H1 (cell line): Measurements from ENCODE around the gene ILDR2. TPM values are rescaled to one million over a fixed set of nuclear protein-coding genes. Genes with fewer than 3 reads are reported as not detected.

ENCODE experiments used
- CTCF ChIA-PET: fragments of 300-600 bp; sonication (Branson Sonifier 250); formaldehyde crosslinking; loops from one replicate; lab custom pipeline; 2021; ENCODE audit not compliant: partially characterized antibody; lab: Charles Lee
- POLR2A ChIA-PET: fragments of 300-600 bp; sonication (Branson Sonifier 250); formaldehyde crosslinking; loops from one replicate; lab custom pipeline; 2021; ENCODE audit warnings: inconsistent platforms; ENCODE audit not compliant: partially characterized antibody; lab: Charles Lee
- DNase-seq, 2 experiments: peaks; one replicate each; pipeline versions ENCODE4 v3.0.0 to v3.0.0-alpha.2; 2010 to 2022; ENCODE audit warnings: low spot score in 2 of 2, low read depth in 1 of 2, mixed read lengths in 1 of 2
- FAIRE-seq: peaks from 2 replicates; lab custom pipeline; 2011; peaks lifted over from hg19 to GRCh38; lab: Jason Lieb, UNC
- H2AFZ ChIP-seq: 2 replicates; pipeline ENCODE4 v1.8.1; 2012; ENCODE audit warnings: low read length, inconsistent platforms
- H2AK5ac ChIP-seq: 2 replicates; pipeline ENCODE4 v1.6.1; 2013; ENCODE audit warnings: low read depth, low read length
- H2BK120ac ChIP-seq: replicated peaks from 2 replicates; pipeline ENCODE3; 2013; ENCODE audit warnings: low read depth, low read length, inconsistent platforms
- H2BK12ac ChIP-seq: 2 replicates; pipeline ENCODE4 v1.6.1; 2013; ENCODE audit warnings: low read depth, low read length
- H2BK15ac ChIP-seq: 2 replicates; pipeline ENCODE4 v1.6.1; 2013; ENCODE audit warnings: low read length
- H2BK20ac ChIP-seq: 2 replicates; pipeline ENCODE4 v1.6.1; 2013; ENCODE audit warnings: low read length
- H2BK5ac ChIP-seq: 2 replicates; pipeline ENCODE4 v1.6.1; 2013; ENCODE audit warnings: low read depth, low read length
- H3K14ac ChIP-seq: 2 replicates; pipeline ENCODE4 v1.6.1; 2013; ENCODE audit warnings: inconsistent platforms; ENCODE audit not compliant: insufficient read length
- H3K18ac ChIP-seq: 2 replicates; pipeline ENCODE4 v1.6.1; 2013; ENCODE audit warnings: low read length; ENCODE audit errors: extremely low read depth
- H3K23ac ChIP-seq: 2 replicates; pipeline ENCODE4 v1.6.1; 2013; ENCODE audit warnings: inconsistent platforms; ENCODE audit not compliant: insufficient read length
- H3K23me2 ChIP-seq: 2 replicates; pipeline ENCODE4 v1.6.1; 2013; ENCODE audit warnings: low read depth, low read length
- H3K27ac ChIP-seq: 2 replicates; pipeline ENCODE4 v1.6.1; 2011; ENCODE audit warnings: low read depth, low read length, inconsistent platforms
- H3K27me3 ChIP-seq, 4 experiments: replicated peaks in 1 of 4; 1 replicate in 1 of 4; 2 replicates in 3 of 4; pipeline versions ENCODE4 v1.6.1 to v1.8.1; 2011 to 2013; ENCODE audit warnings: low read length in 3 of 4, mild to moderate bottlenecking in 3 of 4, inconsistent platforms in 2 of 4, mixed read lengths in 2 of 4, moderate library complexity in 1 of 4; ENCODE audit not compliant: control insufficient read depth in 3 of 4, insufficient read depth in 3 of 4; ENCODE audit errors: extremely low read depth in 1 of 4
- H3K36me3 ChIP-seq, 4 experiments: 2 replicates each; pipeline versions ENCODE4 v1.6.1 to v1.8.1; 2011 to 2013; ENCODE audit warnings: mild to moderate bottlenecking in 4 of 4, low read length in 3 of 4, moderate library complexity in 2 of 4, control low read depth in 1 of 4, inconsistent platforms in 1 of 4; ENCODE audit not compliant: insufficient read depth in 4 of 4, control insufficient read depth in 2 of 4
- H3K4ac ChIP-seq: replicated peaks from 2 replicates; pipeline ENCODE3; 2013; ENCODE audit warnings: low read length, low read depth, mixed read lengths, inconsistent platforms; ENCODE audit not compliant: insufficient read length
- H3K4me1 ChIP-seq, 4 experiments: replicated peaks in 1 of 4; 1 replicate in 1 of 4; 2 replicates in 3 of 4; pipeline versions ENCODE4 v1.6.1 to v1.8.1; 2011 to 2013; ENCODE audit warnings: low read length in 3 of 4, inconsistent platforms in 2 of 4, mixed read lengths in 1 of 4; ENCODE audit not compliant: insufficient read depth in 4 of 4, control insufficient read depth in 3 of 4
- H3K4me2 ChIP-seq, 2 experiments: 2 replicates each; pipeline versions ENCODE4 v1.6.1 to v1.8.1; 2011 to 2013; ENCODE audit warnings: low read depth in 2 of 2, low read length in 2 of 2, control low read depth in 1 of 2, inconsistent platforms in 1 of 2, mild to moderate bottlenecking in 1 of 2; ENCODE audit not compliant: insufficient read depth in 1 of 2
- H3K4me3 ChIP-seq, 4 experiments: fragments of 200-600, 300-600 bp in 1 of 4; sonication (generic), shearing (Covaris generic), sonication (Bioruptor Twin) in 1 of 4; 2 replicates each; pipeline versions ENCODE4 v1.5.1 to v1.8.1; 2011 to 2016; ENCODE audit warnings: low read length in 4 of 4, low read depth in 3 of 4, control low read depth in 2 of 4, inconsistent platforms in 2 of 4, mild to moderate bottlenecking in 2 of 4, mixed read lengths in 1 of 4, moderate library complexity in 1 of 4; ENCODE audit not compliant: insufficient read depth in 2 of 4; ENCODE audit errors: extremely low read depth in 1 of 4
- H3K56ac ChIP-seq: replicated peaks from 2 replicates; pipeline ENCODE3; 2013; ENCODE audit warnings: low read depth, mild to moderate bottlenecking, mixed read lengths, low read length, inconsistent platforms; ENCODE audit not compliant: insufficient read length
- H3K79me1 ChIP-seq: 2 replicates; pipeline ENCODE4 v1.6.1; 2013; ENCODE audit warnings: low read depth, low read length, control low read depth
- H3K79me2 ChIP-seq, 2 experiments: 2 replicates each; pipeline versions ENCODE4 v1.6.1 to v1.8.1; 2012 to 2013; ENCODE audit warnings: low read length in 2 of 2, mild to moderate bottlenecking in 2 of 2, inconsistent platforms in 1 of 2; ENCODE audit not compliant: insufficient read depth in 2 of 2, control insufficient read depth in 1 of 2
- H3K9ac ChIP-seq, 4 experiments: replicated peaks in 1 of 4; 1 replicate in 1 of 4; 2 replicates in 3 of 4; pipeline versions ENCODE4 v1.6.1 to v1.8.1; 2011 to 2013; ENCODE audit warnings: low read depth in 3 of 4, low read length in 3 of 4, control low read depth in 2 of 4, mild to moderate bottlenecking in 2 of 4, moderate library complexity in 2 of 4, inconsistent platforms in 1 of 4; ENCODE audit errors: extremely low read depth in 1 of 4
- H3K9me3 ChIP-seq, 2 experiments: 2 replicates each; pipeline versions ENCODE4 v1.6.1 to v1.8.1; 2012 to 2013; ENCODE audit warnings: mild to moderate bottlenecking in 2 of 2, moderate library complexity in 2 of 2, control low read depth in 1 of 2, inconsistent platforms in 1 of 2, low read depth in 1 of 2, low read length in 1 of 2, mixed read lengths in 1 of 2; ENCODE audit not compliant: insufficient read depth in 2 of 2
- H4K20me1 ChIP-seq, 2 experiments: replicated peaks in 1 of 2; 2 replicates each; pipeline versions ENCODE3 to v1.8.1; 2011 to 2013; ENCODE audit warnings: inconsistent platforms in 2 of 2, low read length in 2 of 2, mild to moderate bottlenecking in 1 of 2; ENCODE audit not compliant: insufficient read depth in 2 of 2, control insufficient read depth in 1 of 2
- H4K5ac ChIP-seq: 2 replicates; pipeline ENCODE4 v1.6.1; 2013; ENCODE audit warnings: low read length, low read depth, mixed read lengths, inconsistent platforms; ENCODE audit not compliant: insufficient read length
- H4K8ac ChIP-seq: 2 replicates; pipeline ENCODE4 v1.8.0; 2013; ENCODE audit warnings: mild to moderate bottlenecking, moderate library complexity, low read length, inconsistent platforms; ENCODE audit not compliant: insufficient read depth; ENCODE audit errors: extremely low read depth
- H4K91ac ChIP-seq: replicated peaks from 2 replicates; pipeline ENCODE3; 2013; ENCODE audit warnings: low read length, mixed read lengths, inconsistent platforms; ENCODE audit not compliant: insufficient read length
- ASH2L ChIP-seq: fragments of 200-600, 300-600 bp; sonication (generic); IDR thresholded peaks from one replicate; pipeline ENCODE4 v1.7.1; 2017; ENCODE audit warnings: low read length
- BRCA1 ChIP-seq: IDR thresholded peaks from 2 replicates; pipeline ENCODE4 v1.6.1; 2012; ENCODE audit warnings: low read depth, low read length, improper control_type of control experiment
- CBX8 ChIP-seq: fragments of 300-800, 300-1000 bp; sonication (generic); IDR thresholded peaks from 2 replicates; pipeline ENCODE4 v1.7.1; 2016; ENCODE audit warnings: low read depth, low read length, borderline replicate concordance
- HDAC2 ChIP-seq, 2 experiments: fragments of 300-600 bp in 1 of 2; sonication (generic) in 1 of 2; IDR thresholded peaks; 2 replicates each; pipeline ENCODE4 v1.6.1; 2011 to 2012; ENCODE audit warnings: low read depth in 2 of 2, low read length in 2 of 2, mild to moderate bottlenecking in 2 of 2, moderate library complexity in 2 of 2, borderline replicate concordance in 1 of 2, inconsistent platforms in 1 of 2
- JUN ChIP-seq: IDR thresholded peaks from 2 replicates; pipeline ENCODE4 v1.6.1; 2011; ENCODE audit warnings: low read depth, mild to moderate bottlenecking, improper control_type of control experiment, low read length
- KDM1A ChIP-seq: fragments of 200-600, 300-600 bp; sonication (generic); IDR thresholded peaks from 2 replicates; pipeline ENCODE4 v1.7.1; 2016; ENCODE audit warnings: mild to moderate bottlenecking, low read length, borderline replicate concordance
- NRF1 ChIP-seq: IDR thresholded peaks from 2 replicates; pipeline ENCODE4 v1.6.1; 2011; ENCODE audit warnings: mild to moderate bottlenecking, low read depth, low read length, improper control_type of control experiment
- PHF8 ChIP-seq: fragments of 200-600 bp; sonication (generic); conservative IDR thresholded peaks from 2 replicates; pipeline ENCODE4 v1.7.1; 2012; ENCODE audit warnings: low read depth, mild to moderate bottlenecking, inconsistent platforms, low read length, moderate library complexity
- SIN3A ChIP-seq, 2 experiments: IDR thresholded peaks in 1 of 2; conservative IDR thresholded peaks in 1 of 2; 2 replicates each; pipeline ENCODE4 v1.6.1; 2011 to 2012; ENCODE audit warnings: low read length in 2 of 2, improper control_type of control experiment in 1 of 2, low read depth in 1 of 2, mild to moderate bottlenecking in 1 of 2
- SP2 ChIP-seq: IDR thresholded peaks from 2 replicates; pipeline ENCODE4 v1.6.1; 2012; ENCODE audit warnings: mild to moderate bottlenecking, low read length, inconsistent platforms
- SP4 ChIP-seq: IDR thresholded peaks from 2 replicates; pipeline ENCODE4 v1.6.1; 2012; ENCODE audit warnings: low read length, inconsistent platforms
- TAF1 ChIP-seq: IDR thresholded peaks from 2 replicates; pipeline ENCODE4 v1.6.1; 2011; ENCODE audit warnings: mild to moderate bottlenecking, low read depth, low read length
- TBP ChIP-seq: IDR thresholded peaks from 2 replicates; pipeline ENCODE4 v1.6.1; 2011; ENCODE audit warnings: low read depth, low read length, improper control_type of control experiment
- ZNF274 ChIP-seq: IDR thresholded peaks from 2 replicates; pipeline ENCODE4 v1.7.0; 2012; ENCODE audit warnings: low read length, borderline replicate concordance; ENCODE audit errors: extremely low read depth
- WGBS, 2 experiments: shearing (Covaris generic) in 1 of 2; methylation state at CpG; one replicate each; pipeline versions ENCODE4 v1.1.6 to v1.1.7; 2013 to 2015; ENCODE audit warnings: low lambda C conversion rate in 2 of 2, mixed read lengths in 2 of 2, inconsistent platforms in 1 of 2, low coverage in 1 of 2, missing lambda C conversion rate in 1 of 2; ENCODE audit not compliant: insufficient replicate concordance in 2 of 2, insufficient coverage in 1 of 2, insufficient read length in 1 of 2; ENCODE audit errors: extremely low coverage in 1 of 2, missing lambda C conversion rate in 1 of 2; 5-methylcytosine and 5-hydroxymethylcytosine counted together
- polyA plus RNA-seq, 7 experiments: library from polyadenylated mRNA; depleted of rRNA in 3 of 7; stranded (reverse) in 5 of 7; unstranded in 2 of 7; fragments of >200 nt in 5 of 7; fragments of 200-250 nt in 2 of 7; gene quantifications; 1 replicate in 5 of 7; 2 replicates in 1 of 7; 4 replicates in 1 of 7; pipeline versions ENCODE4 v1.2.1 to v1.2.3, GENCODE V29; 2011 to 2013; ENCODE audit warnings: missing spikeins in 2 of 7, mixed read lengths in 2 of 7
- total RNA-seq: library from RNA; stranded (reverse); fragmentation: NEBNext Ultra II Directional; extraction: Animal tissue kit (Norgen Biotek cat#: 25700); gene quantifications from 2 replicates; pipeline ENCODE4 v1.2.1, GENCODE V29; 2021

The ILDR2 gene
- total and polyA plus RNA-seq, 2 of the 8 experiments (the other 6 are each of a cell fraction or from before 2014, with no cell fraction given) = 0.85 to 0.86 TPM

DNA sequence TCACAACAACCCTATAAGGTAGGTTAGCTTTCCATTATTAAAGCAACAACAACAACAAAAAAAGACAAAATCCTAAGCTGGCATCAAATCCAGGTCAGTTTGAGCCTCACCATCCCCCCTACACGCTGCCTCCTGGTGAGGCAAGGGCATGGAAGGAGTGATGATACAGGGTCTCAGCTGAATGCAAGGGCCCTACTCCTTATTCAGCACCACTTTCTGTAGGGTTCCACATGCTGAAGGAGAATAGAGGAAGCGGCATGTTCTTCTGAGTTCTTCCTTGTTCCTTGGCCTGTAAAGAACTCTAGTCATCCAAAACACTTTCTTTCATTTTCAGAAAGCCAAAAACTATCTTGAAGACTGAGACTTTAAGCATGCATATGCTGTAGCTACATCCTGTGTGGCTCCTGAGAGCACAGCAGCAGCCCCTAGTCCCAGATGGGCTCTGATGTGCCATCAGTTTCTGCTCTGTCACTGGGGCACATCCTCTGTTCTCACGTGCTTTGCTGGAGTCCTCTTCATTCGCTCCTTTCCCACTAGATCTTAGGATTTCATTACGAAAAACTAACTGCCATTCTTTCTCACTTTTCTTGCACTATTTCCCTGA is 6.2 kb downstream of the ILDR2 start:
- Histone ChIP-seq H3K79me2 (no peaks in the 10 kb centered on the region), H2BK120ac (no peak overlapping the region), H3K4me3 (no peak overlapping the region), H3K79me1 (no peaks in the 10 kb centered on the region), H4K8ac (no peak overlapping the region), H3K9ac (no peak overlapping the region), H4K91ac (no peak overlapping the region), H2BK20ac (no peak overlapping the region), H4K20me1 (no peaks in the 10 kb centered on the region), H3K36me3 (no peaks in the 10 kb centered on the region), H2BK12ac (no peak overlapping the region), H4K5ac (no peak overlapping the region), H3K4ac (no peak overlapping the region), H3K9me3 (no peaks in the 10 kb centered on the region), H3K23ac (no peak overlapping the region), H2AFZ (no peak overlapping the region), H3K14ac (no peak overlapping the region), H2BK15ac (no peak overlapping the region), H3K56ac (no peak overlapping the region), H3K18ac (no peak overlapping the region), H2BK5ac (no peak overlapping the region), H3K4me2 (no peak overlapping the region), H3K4me1 (peaks cover 0 to 9% (median under 1%) of the 10 kb centered on the region in 4 experiments; a peak in 2 of 7 replicates), H3K23me2 (no peaks in the 10 kb centered on the region), H3K27ac (no peak overlapping the region), H3K27me3 (peaks cover 5 to 12% (median 8%) of the 10 kb centered on the region in 4 experiments), H2AK5ac (no peak overlapping the region)
- FAIRE-seq = no peak
- DNase-seq = no peak
- no peak for TF ChIP-seq ZNF274
- no peak for TF ChIP-seq KDM1A
- TF ChIP-seq HDAC2 (IDR thresholded peaks at IDR 0.05; ENCODE audit: borderline replicate concordance in 1 of 2, low read depth in 2 of 2, low read length in 2 of 2) = no peak
- no peak for TF ChIP-seq BRCA1
- no peak for TF ChIP-seq SP2
- no peak for TF ChIP-seq ASH2L
- TF ChIP-seq TAF1 = no peak
- TF ChIP-seq SP4 = no peak
- TF ChIP-seq NRF1 = no peak
- TF ChIP-seq JUN = no peak
- TF ChIP-seq CBX8 = no peak
- TF ChIP-seq TBP = no peak
- no peak for TF ChIP-seq SIN3A (conservative IDR thresholded peaks at IDR 0.05 in 1 of 2, IDR thresholded peaks at IDR 0.05 in 1 of 2; ENCODE audit: low read depth in 1 of 2, low read length in 2 of 2)
- no peak for TF ChIP-seq PHF8
- ChIA-PET CTCF (interaction anchor here (3.3 kb wide), 1 partner anchor 89 kb away, joined by 14 read pairs; no protein-coding TSS in a partner anchor), POLR2A (no interaction called here)
- WGBS, 2 experiments = 93% methylated on average over 5 of the region's 5 CpGs; no CpG with 5 or more reads in 1 of the 2 experiments
